CD4-positive, alpha-beta T cell treated with Interleukin-1 beta for 1 hour (primary cell): ENCODE measurements around the gene SPAG16.
A peak's percentile ranks its signal among the peaks of the same experiment; 100 is the strongest.
"Not testable (repeated sequence)": the region's sequence is repeated elsewhere in the genome, so short reads cannot be mapped to it uniquely, and the experiment has no call there.

Experiments
- DNase-seq, 2 donors: peaks; one replicate each; pipeline ENCODE4 v3.0.0-alpha.2; 2020 to 2022

Gene SPAG16

GRCh38 chr2:213848631-213849030, 564.4 kb downstream of the SPAG16 start:
- no peak for DNase-seq

GRCh38 chr2:213861638-213862037, 577.4 kb downstream of the SPAG16 start:
- DNase-seq, result no peak

- DNase-seq, result no peak
These were observed 578.3 kb downstream of the SPAG16 start for GRCh38 chr2:213862407-213863076.

GRCh38 chr2:213863541-213863940, 579.3 kb downstream of the SPAG16 start:
- DNase-seq, result no peak

GRCh38 chr2:213868526-213868925, 584.3 kb downstream of the SPAG16 start:
- no peak for DNase-seq

GRCh38 chr2:213885485-213885884, 601.2 kb downstream of the SPAG16 start:
- no peak for DNase-seq

GRCh38 chr2:213914510-213914909, 630.2 kb downstream of the SPAG16 start:
- DNase-seq, result no peak

GRCh38 chr2:213920014-213920413, 635.8 kb downstream of the SPAG16 start:
- DNase-seq, result no peak

- no peak for DNase-seq
These were observed 639.3 kb downstream of the SPAG16 start for GRCh38 chr2:213923543-213923942.

- peak in 1 of 2 donors; percentile 25 for DNase-seq
These were observed 650.3 kb downstream of the SPAG16 start for GRCh38 chr2:213934560-213934959.

- DNase-seq, result no peak
These were observed 673.8 kb downstream of the SPAG16 start for GRCh38 chr2:213958086-213958485.

- no peak for DNase-seq
These were observed 675.3 kb downstream of the SPAG16 start for GRCh38 chr2:213959589-213959988.

- no peak for DNase-seq
These were observed 687.3 kb downstream of the SPAG16 start for GRCh38 chr2:213971536-213971935.

GRCh38 chr2:213980883-213981282, 696.6 kb downstream of the SPAG16 start:
- DNase-seq, result no peak

- DNase-seq, result no peak
These were observed 704.9 kb downstream of the SPAG16 start for GRCh38 chr2:213989207-213989606.

GRCh38 chr2:213991453-213992108, 707.3 kb downstream of the SPAG16 start:
- DNase-seq, result no peak

- DNase-seq, result no peak
These were observed 711.3 kb downstream of the SPAG16 start for GRCh38 chr2:213995400-213996105.

- not testable (repeated sequence) for DNase-seq
These were observed 714.7 kb downstream of the SPAG16 start for GRCh38 chr2:213998976-213999375.

- DNase-seq, result no peak
These were observed 720.2 kb downstream of the SPAG16 start for GRCh38 chr2:214004463-214004862.

- DNase-seq, result no peak
These were observed 721.1 kb downstream of the SPAG16 start for GRCh38 chr2:214005337-214005736.

GRCh38 chr2:214006601-214007000, 722.3 kb downstream of the SPAG16 start:
- DNase-seq, result no peak

- no peak for DNase-seq
These were observed 727.4 kb downstream of the SPAG16 start for GRCh38 chr2:214011676-214012075.

- no peak for DNase-seq
These were observed 730.4 kb downstream of the SPAG16 start for GRCh38 chr2:214014551-214015220.
